ENCODE results near the gene CCDC12. TPM values are rescaled to one million over a fixed set of nuclear protein-coding genes. Genes with fewer than 3 reads are reported as not detected.

Gene CCDC12
- total RNA-seq, 1 experiment from 2014 or later: 46.5 TPM

DNA sequence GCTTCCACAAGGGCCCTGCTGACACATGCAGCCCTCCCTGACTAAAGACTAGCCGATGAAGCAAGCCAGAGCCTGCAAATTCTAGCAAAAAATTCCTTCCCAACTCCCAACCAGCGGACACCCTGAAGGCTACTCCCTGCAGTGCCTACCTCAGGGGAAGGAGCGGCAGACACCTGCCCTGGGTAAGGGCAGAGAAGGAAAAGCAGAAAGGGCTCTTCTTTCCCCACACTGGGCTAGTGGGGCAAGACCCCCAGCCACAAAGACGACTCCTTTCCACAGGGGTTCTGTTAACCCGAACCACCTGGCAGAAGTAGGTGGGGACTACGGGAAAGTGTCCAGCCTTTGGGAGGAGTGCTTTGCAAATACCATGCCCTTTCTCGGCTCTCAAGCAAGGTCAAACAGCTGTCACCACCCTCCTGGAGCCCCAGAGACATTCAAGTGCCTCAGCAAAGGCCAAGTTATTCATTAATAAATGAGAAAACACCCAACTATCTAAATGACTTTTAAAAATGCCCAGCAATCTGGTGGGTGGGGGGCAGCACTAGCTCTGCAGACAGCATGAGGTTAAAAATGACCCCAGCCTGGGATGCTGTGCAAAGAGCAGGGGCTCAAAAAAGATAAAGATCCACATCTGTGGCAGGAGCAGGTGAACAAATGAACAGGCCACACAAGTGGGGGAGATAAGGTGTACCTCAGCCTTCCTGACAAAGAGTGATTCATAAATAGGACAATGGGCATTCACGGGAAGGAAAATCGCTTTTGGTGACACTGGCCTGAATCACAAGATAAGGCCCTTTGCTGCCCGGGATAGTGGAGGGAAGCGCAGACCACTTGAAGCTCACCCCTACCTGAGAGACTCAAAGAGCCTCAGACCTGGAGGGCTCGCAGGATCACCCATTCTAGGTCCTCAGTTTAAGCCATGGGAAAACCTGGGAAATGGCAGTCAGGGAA lies 33.0 kb downstream of the CCDC12 start:
- ATAC-seq (peak; percentile 43), DNase-seq (ENCODE audit: low read depth, low spot score) (peak; percentile 68)
- Histone ChIP-seq H3K4me2 (ENCODE audit: low read length) (peak overlapping the region; percentile 63), H3K9me3 (ENCODE audit: control insufficient read depth in 1 of 2, insufficient read depth in 1 of 2, low read depth in 1 of 2, low read length in 2 of 2) (no peaks in the 10 kb centered on the region), H3K4me3 (replicated peaks in 1 of 2; ENCODE audit: low read depth in 1 of 2, low read length in 2 of 2) (no peak overlapping the region), H3K79me2 (ENCODE audit: insufficient read depth, low read length) (peaks cover 96% of the 10 kb centered on the region), H3K9me2 (ENCODE audit: insufficient read depth) (no peaks in the 10 kb centered on the region), H2AFZ (ENCODE audit: low read depth, low read length, poor library complexity, severe bottlenecking) (no peak overlapping the region), H4K20me1 (ENCODE audit: insufficient read depth) (peaks cover 20% of the 10 kb centered on the region; the same call in 1 of the 2 replicates), H3K36me3 (ENCODE audit: control insufficient read depth in 1 of 2, insufficient read depth in 2 of 2, low read length in 2 of 2) (peaks cover 8 to 16% of the 10 kb centered on the region in 2 experiments; a peak in 2 of 4 replicates), H3K4me1 (ENCODE audit: control insufficient read depth in 1 of 2, insufficient read depth in 2 of 2, low read length in 2 of 2) (peaks cover 44 to 61% of the 10 kb centered on the region in 2 experiments), H3K9ac (ENCODE audit: low read length) (peak overlapping the region; percentile 56), H3K27ac (ENCODE audit: low read depth, low read length) (peak overlapping the region; percentile 36), H3K27me3 (ENCODE audit: insufficient read depth, low read length) (no peaks in the 10 kb centered on the region)
- no TSS peak for BruUV-seq (replicated peaks)
- RAD21 ChIA-PET (ENCODE audit: low non-redundant PET in 1 of 2, low total read pairs in 2 of 2, uncharacterized antibody in 2 of 2, unreplicated experiment in 2 of 2): no interaction called here
- intact Hi-C loops (cut with micrococcal nuclease): no loop called here
- CTCF ChIA-PET: interaction anchor here (1.5 kb wide), 1 partner anchor 8 kb away, joined by 8 read pairs; no protein-coding TSS in a partner anchor
- no peak for TF ChIP-seq RAD21 (IDR thresholded peaks at IDR 0.05; ENCODE audit: low read depth)
- TF ChIP-seq EZH2phosphoT487 (IDR thresholded peaks at IDR 0.05; ENCODE audit: borderline replicate concordance): no peak
- no peak for TF ChIP-seq TCF7L2 (IDR thresholded peaks at IDR 0.05; ENCODE audit: borderline replicate concordance, extremely low read depth, insufficient read depth, insufficient read length)
- TF ChIP-seq SP1 (IDR thresholded peaks at IDR 0.05; ENCODE audit: low read depth): peak; percentile 66
- TF ChIP-seq FOSL1 (IDR thresholded peaks at IDR 0.05; ENCODE audit: low read depth): peak; percentile 75
- 0 out of 2 replicates have a peak, but pooled peaks have one; percentile 56 for TF ChIP-seq MAX (IDR thresholded peaks at IDR 0.05)
- peak; percentile 50; the same call in 1 of the 2 replicates for TF ChIP-seq CBX3 (IDR thresholded peaks at IDR 0.05; ENCODE audit: low read depth)
- POLR2A ChIA-PET: no interaction called here
